B cell (primary cell): ENCODE measurements around the gene RIMS3. TPM values are rescaled to one million over a fixed set of nuclear protein-coding genes. Genes with fewer than 3 reads are reported as not detected.

Experiments used
- ATAC-seq: fragments of 200-7000 bp; cut with Tn5 transposase; one replicate; pipeline ENCODE4 v1.10.0; 2021; ENCODE audit warnings: low read depth, mild to moderate bottlenecking, moderate number of reproducible peaks, moderate library complexity
- CTCF ChIA-PET: fragments of 350-600 bp; sonication (Branson Sonifier 250); formaldehyde crosslinking; loops from one replicate; lab custom pipeline; 2021; ENCODE audit warnings: antibody characterized with exemption, inconsistent platforms; lab: Charles Lee
- POLR2A ChIA-PET: fragments of 350-600 bp; sonication (Branson Sonifier 250); formaldehyde crosslinking; loops from one replicate; lab custom pipeline; 2021; ENCODE audit warnings: antibody characterized with exemption; lab: Charles Lee
- DNase-seq: peaks from one replicate; pipeline ENCODE4 v3.0.0; 2013
- H2AFZ ChIP-seq: 2 replicates; pipeline ENCODE4 v1.6.1; 2012; ENCODE audit warnings: mild to moderate bottlenecking, low read depth, low read length; ENCODE audit not compliant: insufficient read depth, poor library complexity, severe bottlenecking
- H3K27ac ChIP-seq, 2 donors: 1 replicate in 1 of 2; 2 replicates in 1 of 2; pipeline ENCODE4 v1.5.1; 2012 to 2013; ENCODE audit warnings: low read length in 2 of 2, mild to moderate bottlenecking in 2 of 2, moderate library complexity in 1 of 2
- H3K27me3 ChIP-seq, 4 experiments: fragments of 200-600 bp in 1 of 4; sonication (generic) in 1 of 4; replicated peaks in 1 of 4; 1 replicate in 2 of 4; 2 replicates in 2 of 4; pipeline versions ENCODE4 v1.6.1 to v1.7.0; 2013 to 2016; ENCODE audit warnings: low read length in 3 of 4, mild to moderate bottlenecking in 2 of 4, mixed read lengths in 1 of 4, moderate library complexity in 1 of 4; ENCODE audit not compliant: insufficient read depth in 4 of 4, control insufficient read depth in 3 of 4; ENCODE audit errors: control extremely low read depth in 1 of 4
- H3K36me3 ChIP-seq, 2 experiments: replicated peaks in 1 of 2; 1 replicate in 1 of 2; 2 replicates in 1 of 2; pipeline versions ENCODE4 v1.6.1 to v1.7.1; 2013; ENCODE audit warnings: low read length in 1 of 2; ENCODE audit not compliant: insufficient read depth in 2 of 2, control insufficient read depth in 1 of 2; ENCODE audit errors: control extremely low read depth in 1 of 2, extremely low read depth in 1 of 2
- H3K4me1 ChIP-seq, 2 donors: fragments of 200-600 bp in 1 of 2; sonication (generic) in 1 of 2; 1 replicate in 1 of 2; 2 replicates in 1 of 2; pipeline versions ENCODE4 v1.5.1 to v1.6.1; 2013 to 2017; ENCODE audit warnings: low read length in 2 of 2; ENCODE audit not compliant: control insufficient read depth in 2 of 2, insufficient read depth in 2 of 2
- H3K4me2 ChIP-seq: replicated peaks from 2 replicates; pipeline ENCODE3; 2012; ENCODE audit warnings: mild to moderate bottlenecking, low read depth, low read length; ENCODE audit not compliant: poor library complexity, severe bottlenecking
- H3K4me3 ChIP-seq, 5 experiments: fragments of 200-600 bp in 1 of 5; sonication (generic) in 1 of 5; 1 replicate in 3 of 5; 2 replicates in 2 of 5; pipeline versions ENCODE4 v1.5.1 to v1.7.0; 2011 to 2016; ENCODE audit warnings: low read length in 4 of 5, mild to moderate bottlenecking in 4 of 5, low read depth in 2 of 5, control low read depth in 1 of 5, moderate library complexity in 1 of 5; ENCODE audit not compliant: insufficient read depth in 1 of 5; ENCODE audit errors: control extremely low read depth in 1 of 5, extremely low read depth in 1 of 5
- H3K79me2 ChIP-seq: fragments of 200-600 bp; sonication (generic); one replicate; pipeline ENCODE4 v1.6.0; 2016; ENCODE audit warnings: low read length; ENCODE audit not compliant: control insufficient read depth, insufficient read depth
- H3K9ac ChIP-seq: fragments of 200-600 bp; sonication (generic); 2 replicates; pipeline ENCODE4 v1.6.1; 2017; ENCODE audit warnings: mild to moderate bottlenecking, low read length, moderate library complexity
- H3K9me3 ChIP-seq, 3 donors: one replicate each; pipeline versions ENCODE4 v1.6.1 to v1.7.1; 2013; ENCODE audit warnings: low read length in 2 of 3; ENCODE audit not compliant: control insufficient read depth in 2 of 3, insufficient read depth in 1 of 3; ENCODE audit errors: control extremely low read depth in 1 of 3
- H4K20me1 ChIP-seq: 2 replicates; pipeline ENCODE4 v1.6.0; 2012; ENCODE audit warnings: mild to moderate bottlenecking, low read length; ENCODE audit not compliant: insufficient read depth, control insufficient read depth, poor library complexity, severe bottlenecking
- H3K27ac Mint-ChIP-seq: one replicate; pipeline ENCODE4 v1.8.0; 2021; ENCODE audit warnings: mixed read lengths
- H3K27me3 Mint-ChIP-seq: one replicate; pipeline ENCODE4 v1.8.0; 2021; ENCODE audit warnings: mixed read lengths
- H3K4me1 Mint-ChIP-seq: one replicate; pipeline ENCODE4 v1.8.0; 2021; ENCODE audit warnings: mixed read lengths
- H3K4me3 Mint-ChIP-seq: one replicate; pipeline ENCODE4 v1.8.0; 2021; ENCODE audit warnings: mixed read lengths
- H3K9me3 Mint-ChIP-seq: one replicate; pipeline ENCODE4 v1.8.0; 2022; ENCODE audit warnings: mixed read lengths; ENCODE audit not compliant: insufficient read depth
- CTCF ChIP-seq: fragments of 200-600 bp; IDR thresholded peaks from one replicate; pipeline ENCODE4 v1.8.0; 2022; ENCODE audit warnings: antibody characterized with exemption, mild to moderate bottlenecking
- EZH2 ChIP-seq: IDR thresholded peaks from 2 replicates; pipeline ENCODE4 v1.6.1; 2012; ENCODE audit warnings: borderline replicate concordance, low read depth, mild to moderate bottlenecking, moderate library complexity, low read length; ENCODE audit not compliant: insufficient read depth, poor library complexity, severe bottlenecking
- WGBS: methylation state at CpG from one replicate; pipeline ENCODE4 v1.1.5; 2013; ENCODE audit warnings: missing lambda C conversion rate; ENCODE audit not compliant: insufficient coverage; 5-methylcytosine and 5-hydroxymethylcytosine counted together
- intact Hi-C: fragments of 100-400 bp; cut with micrococcal nuclease; formaldehyde crosslinking; loops from one replicate; pipeline ENCODE4 v1.10.0; 2022
- polyA plus RNA-seq: library from polyadenylated mRNA; depleted of rRNA; stranded (reverse); fragments of >200 nt; gene quantifications from 2 replicates; pipeline ENCODE4 v1.2.3, GENCODE V29; 2012
- total RNA-seq, 2 donors: library from RNA; stranded (reverse); fragments of 120-200 nt in 1 of 2; gene quantifications; 1 replicate in 1 of 2; 2 replicates in 1 of 2; pipeline versions ENCODE4 v1.2.3 to v1.2.4, GENCODE V29; 2013 to 2022

The RIMS3 gene
- total and polyA plus RNA-seq, 2 donors (not counting 1 experiment from before 2014, with no cell fraction given), result 1.1 to 5.4 TPM

DNA sequence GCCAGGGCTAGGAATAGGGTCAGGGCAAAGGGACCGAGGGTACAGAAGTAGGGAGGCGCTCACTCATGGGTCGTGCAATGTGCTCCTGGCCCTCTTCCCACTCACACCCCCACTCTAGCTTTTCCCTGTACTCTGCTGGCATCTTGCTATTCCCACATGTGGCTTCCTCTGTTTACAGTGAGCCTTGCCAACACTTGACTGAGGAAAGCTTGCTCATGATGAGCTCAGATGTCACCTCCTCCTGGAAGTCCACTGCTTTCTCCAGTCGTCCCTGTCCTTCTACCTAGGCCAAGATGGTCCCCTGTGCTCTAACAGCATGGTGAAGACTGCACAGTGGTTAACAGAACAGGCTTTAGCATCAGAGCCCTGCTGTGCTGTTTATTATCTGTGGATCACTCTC lies 8.0 kb upstream of the RIMS3 start:
- intact Hi-C loops, result no loop called here
- TF ChIP-seq EZH2 (no peak), CTCF (no peak)
- Histone ChIP-seq H3K4me2 (no peak overlapping the region), H3K9ac (no peak overlapping the region), H3K27ac (no peak overlapping the region), H3K79me2 (no peaks in the 10 kb centered on the region), H3K4me1 (peaks cover 3 to 8% of the 10 kb centered on the region in 2 donors), H3K9me3 (no peaks in the 10 kb centered on the region), H3K4me3 (no peak overlapping the region), H2AFZ (no peak overlapping the region), H3K36me3 (no peaks in the 10 kb centered on the region), H4K20me1 (no peaks in the 10 kb centered on the region), H3K27me3 (no peaks in the 10 kb centered on the region)
- ChIA-PET POLR2A (no interaction called here), CTCF (interaction anchor here (0.8 to 1.6 kb wide), 3 partner anchors 16 to 529 kb away, joined by 3 to 7 read pairs (median 4); no protein-coding TSS in a partner anchor)
- no peaks in the 10 kb centered on the region for H3K9me3 Mint-ChIP-seq
- ATAC-seq (no peak), DNase-seq (no peak)
- H3K4me1 Mint-ChIP-seq, result peaks cover 9% of the 10 kb centered on the region
- H3K27ac Mint-ChIP-seq, result no peak overlapping the region
- H3K27me3 Mint-ChIP-seq, result peaks cover 8% of the 10 kb centered on the region
- WGBS, result 93% methylated on average over 3 of the region's 4 CpGs
- no peak overlapping the region for H3K4me3 Mint-ChIP-seq

DNA sequence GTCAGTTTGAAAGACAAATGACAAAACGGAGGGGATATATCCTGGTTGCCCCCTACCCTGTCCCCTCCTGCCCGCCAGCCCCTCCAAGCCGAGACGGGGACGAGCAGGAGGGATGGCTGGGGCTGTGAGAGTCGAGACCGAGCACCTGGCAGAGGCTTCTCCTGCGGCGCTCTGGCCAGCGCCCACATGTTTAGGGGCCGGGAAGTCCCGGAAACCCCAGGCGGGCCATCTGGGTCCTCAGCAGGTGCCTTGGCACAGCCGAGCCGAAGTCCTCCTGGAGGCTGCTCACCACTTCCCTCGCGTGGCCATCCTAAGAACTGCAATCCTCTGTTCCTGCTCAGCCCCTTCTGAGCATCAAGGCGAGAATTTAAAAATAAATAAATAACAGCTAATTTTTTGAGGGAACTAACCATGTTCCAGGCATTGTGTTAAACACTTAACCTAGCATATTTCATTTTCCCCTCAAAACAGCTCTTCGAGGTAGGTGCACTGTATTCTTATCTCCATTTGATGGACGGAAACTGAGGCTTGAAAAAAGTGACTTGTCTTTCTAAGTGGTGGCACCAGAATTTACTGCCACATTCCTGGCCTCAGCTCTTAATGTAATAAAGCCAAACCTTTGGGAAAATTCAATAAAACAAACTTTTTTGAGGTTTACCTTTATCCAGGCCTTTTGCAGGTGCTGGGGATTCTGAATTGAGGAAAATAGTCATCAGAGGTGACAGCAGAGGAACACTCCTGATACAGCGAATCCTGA lies 3.5 kb upstream of the RIMS3 start:
- no peaks in the 10 kb centered on the region for H3K79me2 ChIP-seq
- WGBS, result 6% methylated on average over 16 of the region's 21 CpGs
- no peaks in the 10 kb centered on the region for H3K36me3 ChIP-seq
- peaks cover 12 to 27% of the 10 kb centered on the region in 2 donors for H3K4me1 ChIP-seq
- ChIA-PET POLR2A (interaction anchor here (0.6 to 0.8 kb wide), 2 partner anchors 22 to 931 kb away, joined by 3 to 4 read pairs; partner anchors contain the start of genes NFYC and PPIE), CTCF (interaction anchor here (0.6 to 7.2 kb wide), 26 partner anchors 9 to 531 kb away, joined by 3 to 48 read pairs (median 5); partner anchors contain the start of genes CITED4 and NFYC)
- H3K27me3 Mint-ChIP-seq, result peaks cover 5% of the 10 kb centered on the region
- H3K9me3 ChIP-seq, result no peaks in the 10 kb centered on the region
- peak overlapping the region in 4 of 5 experiments; percentile 28 to 69 (median 40) for H3K4me3 ChIP-seq
- no peaks in the 10 kb centered on the region for H3K9me3 Mint-ChIP-seq
- no peaks in the 10 kb centered on the region for H3K27me3 ChIP-seq
- ATAC-seq, result peak; percentile 71
- H2AFZ ChIP-seq, result peak overlapping the region; percentile 64
- no peaks in the 10 kb centered on the region for H4K20me1 ChIP-seq
- peak overlapping the region; percentile 86 for H3K4me2 ChIP-seq
- peak; percentile 90 for DNase-seq
- peaks cover 23% of the 10 kb centered on the region for H3K4me1 Mint-ChIP-seq
- peak overlapping the region; percentile 50 for H3K9ac ChIP-seq
- no peak overlapping the region for H3K27ac ChIP-seq
- TF ChIP-seq CTCF (peak; percentile 94), EZH2 (no peak)
- peak overlapping the region; percentile 20 for H3K27ac Mint-ChIP-seq
- peak overlapping the region; percentile 71 for H3K4me3 Mint-ChIP-seq
- intact Hi-C loops, result loop anchor here (1.0 to 5.0 kb wide), 8 partner anchors 22 to 525 kb away; partner anchors contain the start of genes CTPS1 and NFYC
